22Rv1 (cell line): ENCODE measurements around the gene RRM2.

Experiments
- ZFX ChIP-seq: fragments of 450-650 bp; IDR thresholded peaks from 2 replicates; pipeline ENCODE4 v1.6.1; 2017; ENCODE audit warnings: antibody characterized with exemption, borderline replicate concordance
- TF ChIP-seq, protein P1 (sequence below): fragments of 450-650 bp; IDR thresholded peaks from 2 replicates; pipeline ENCODE4 v1.5.1; 2017; ENCODE audit warnings: mild to moderate bottlenecking

DNA sequence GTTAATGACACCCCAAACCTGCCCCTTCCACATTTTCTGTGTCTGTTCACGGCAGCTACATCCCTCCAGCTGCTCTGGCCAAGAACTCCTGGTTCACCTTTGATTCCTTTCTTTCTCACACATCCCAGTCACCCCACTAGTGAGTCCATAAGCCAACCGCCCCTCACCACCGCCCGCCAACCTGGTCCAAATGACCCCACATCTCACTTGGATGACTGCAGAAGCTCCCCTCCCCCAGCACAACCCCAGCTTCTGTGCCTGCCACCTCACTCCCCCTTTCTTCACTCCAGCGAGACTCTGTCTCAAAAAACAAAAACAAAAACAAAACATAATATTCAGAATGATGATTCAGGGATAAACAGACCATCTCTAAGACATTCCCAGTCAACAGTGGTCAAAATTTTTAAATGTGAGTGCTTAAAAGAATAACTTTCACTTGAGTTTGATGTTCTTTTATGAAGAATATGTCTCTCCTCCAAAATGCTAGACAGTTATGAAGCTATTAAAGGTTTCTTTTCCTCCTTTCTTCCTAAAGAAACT is 45.5 kb upstream of the RRM2 start:
- TF ChIP-seq, protein P1, sequence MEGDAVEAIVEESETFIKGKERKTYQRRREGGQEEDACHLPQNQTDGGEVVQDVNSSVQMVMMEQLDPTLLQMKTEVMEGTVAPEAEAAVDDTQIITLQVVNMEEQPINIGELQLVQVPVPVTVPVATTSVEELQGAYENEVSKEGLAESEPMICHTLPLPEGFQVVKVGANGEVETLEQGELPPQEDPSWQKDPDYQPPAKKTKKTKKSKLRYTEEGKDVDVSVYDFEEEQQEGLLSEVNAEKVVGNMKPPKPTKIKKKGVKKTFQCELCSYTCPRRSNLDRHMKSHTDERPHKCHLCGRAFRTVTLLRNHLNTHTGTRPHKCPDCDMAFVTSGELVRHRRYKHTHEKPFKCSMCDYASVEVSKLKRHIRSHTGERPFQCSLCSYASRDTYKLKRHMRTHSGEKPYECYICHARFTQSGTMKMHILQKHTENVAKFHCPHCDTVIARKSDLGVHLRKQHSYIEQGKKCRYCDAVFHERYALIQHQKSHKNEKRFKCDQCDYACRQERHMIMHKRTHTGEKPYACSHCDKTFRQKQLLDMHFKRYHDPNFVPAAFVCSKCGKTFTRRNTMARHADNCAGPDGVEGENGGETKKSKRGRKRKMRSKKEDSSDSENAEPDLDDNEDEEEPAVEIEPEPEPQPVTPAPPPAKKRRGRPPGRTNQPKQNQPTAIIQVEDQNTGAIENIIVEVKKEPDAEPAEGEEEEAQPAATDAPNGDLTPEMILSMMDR: no peak
- TF ChIP-seq ZFX: no peak
